Mesendoderm (in vitro differentiated cells): Measurements from ENCODE around the gene UBTD1.

ENCODE experiments used
- DNase-seq: peaks from one replicate; pipeline ENCODE4 v3.0.0; 2013
- H2AK5ac ChIP-seq: 2 replicates; pipeline ENCODE4 v1.6.1; 2013; ENCODE audit warnings: low read length, inconsistent platforms
- H2BK120ac ChIP-seq: 2 replicates; pipeline ENCODE4 v1.6.1; 2013; ENCODE audit warnings: low read depth, mild to moderate bottlenecking, low read length, moderate library complexity, mixed read lengths
- H2BK15ac ChIP-seq: replicated peaks from 2 replicates; pipeline ENCODE4 v1.6.1; 2013; ENCODE audit warnings: low read depth, mild to moderate bottlenecking, moderate library complexity
- H2BK5ac ChIP-seq: 2 replicates; pipeline ENCODE4 v1.6.1; 2013; ENCODE audit warnings: low read length, inconsistent platforms
- H3K18ac ChIP-seq: 2 replicates; pipeline ENCODE4 v1.6.1; 2013; ENCODE audit warnings: mild to moderate bottlenecking, low read length, mixed read lengths
- H3K23ac ChIP-seq: one replicate; pipeline ENCODE4 v1.6.1; 2013; ENCODE audit warnings: low read length
- H3K27ac ChIP-seq: 2 replicates; pipeline ENCODE4 v1.5.1; 2013; ENCODE audit warnings: low read depth, mild to moderate bottlenecking, inconsistent platforms, low read length, moderate library complexity
- H3K27me3 ChIP-seq: 2 replicates; pipeline ENCODE4 v1.6.1; 2013; ENCODE audit warnings: low read length, control low read depth, mild to moderate bottlenecking, inconsistent platforms; ENCODE audit not compliant: insufficient read depth, poor library complexity
- H3K36me3 ChIP-seq: 2 replicates; pipeline ENCODE4 v1.6.1; 2013; ENCODE audit warnings: low read length, inconsistent platforms; ENCODE audit not compliant: control insufficient read depth, insufficient read depth
- H3K4ac ChIP-seq: one replicate; pipeline ENCODE4 v1.6.1; 2013; ENCODE audit warnings: low read depth, mild to moderate bottlenecking, low read length, moderate library complexity
- H3K4me1 ChIP-seq: 2 replicates; pipeline ENCODE4 v1.6.1; 2013; ENCODE audit warnings: low read depth, low read length, inconsistent platforms; ENCODE audit not compliant: control insufficient read depth
- H3K4me2 ChIP-seq: 2 replicates; pipeline ENCODE4 v1.6.1; 2013; ENCODE audit warnings: low read length
- H3K4me3 ChIP-seq: 2 replicates; pipeline ENCODE4 v1.5.1; 2013; ENCODE audit warnings: mild to moderate bottlenecking, low read length
- H3K56ac ChIP-seq: one replicate; pipeline ENCODE4 v1.6.1; 2013; ENCODE audit warnings: low read length
- H3K79me1 ChIP-seq: 2 replicates; pipeline ENCODE4 v1.6.1; 2013; ENCODE audit warnings: low read length, inconsistent platforms
- H3K79me2 ChIP-seq: 2 replicates; pipeline ENCODE4 v1.6.1; 2013; ENCODE audit warnings: mild to moderate bottlenecking, low read length; ENCODE audit not compliant: control insufficient read depth, insufficient read depth
- H3K9ac ChIP-seq: 2 replicates; pipeline ENCODE4 v1.6.1; 2013; ENCODE audit warnings: low read length, inconsistent platforms
- H4K5ac ChIP-seq: one replicate; pipeline ENCODE4 v1.6.1; 2013; ENCODE audit warnings: low read length
- H4K8ac ChIP-seq: one replicate; pipeline ENCODE4 v1.6.1; 2013; ENCODE audit warnings: low read depth, mild to moderate bottlenecking, control low read depth, low read length, moderate library complexity
- WGBS: extraction: QIAGEN DNeasy Blood & Tissue Kit; methylation state at CpG from one replicate; pipeline ENCODE4 v1.1.7; 2013; ENCODE audit warnings: low lambda C conversion rate, missing lambda C conversion rate; ENCODE audit not compliant: insufficient coverage; ENCODE audit errors: extremely low coverage; 5-methylcytosine and 5-hydroxymethylcytosine counted together

Gene UBTD1

GRCh38 chr10:97537186-97537869, 38.6 kb downstream of the UBTD1 start:
- Histone ChIP-seq H3K9ac (no peak overlapping the region), H4K5ac (no peak overlapping the region), H3K36me3 (no peaks in the 10 kb centered on the region), H2BK15ac (no peak overlapping the region), H3K4ac (no peak overlapping the region), H3K4me1 (peaks cover 6% of the 10 kb centered on the region), H3K27me3 (no peaks in the 10 kb centered on the region), H3K79me2 (no peaks in the 10 kb centered on the region), H3K23ac (no peak overlapping the region), H2BK120ac (no peak overlapping the region), H3K27ac (no peak overlapping the region), H3K4me2 (no peak overlapping the region), H3K56ac (peak overlapping the region; percentile 40), H3K4me3 (no peak overlapping the region), H3K18ac (no peak overlapping the region), H2AK5ac (no peak overlapping the region), H2BK5ac (no peak overlapping the region), H4K8ac (no peak overlapping the region), H3K79me1 (peaks cover 8% of the 10 kb centered on the region)
- DNase-seq, result no peak
- no CpG with 5 or more reads among the region's 5 CpGs for WGBS

- WGBS, result no CpG with 5 or more reads among the region's 4 CpGs
- Histone ChIP-seq H3K18ac (no peak overlapping the region), H2BK120ac (no peak overlapping the region), H2AK5ac (no peak overlapping the region), H3K23ac (no peak overlapping the region), H3K4ac (no peak overlapping the region), H3K4me1 (peaks cover 7% of the 10 kb centered on the region), H4K5ac (no peak overlapping the region), H3K9ac (no peak overlapping the region), H3K79me2 (no peaks in the 10 kb centered on the region), H3K36me3 (no peaks in the 10 kb centered on the region), H3K79me1 (peaks cover 8% of the 10 kb centered on the region), H3K4me2 (no peak overlapping the region), H3K27me3 (no peaks in the 10 kb centered on the region), H3K4me3 (no peak overlapping the region), H4K8ac (no peak overlapping the region), H2BK5ac (no peak overlapping the region), H2BK15ac (no peak overlapping the region), H3K27ac (no peak overlapping the region), H3K56ac (peak overlapping the region; percentile 22)
- no peak for DNase-seq
Measured at GRCh38 chr10:97538411-97538810, 39.7 kb downstream of the UBTD1 start.

GRCh38 chr10:97538839-97539238, 40.1 kb downstream of the UBTD1 start:
- H3K4me2 ChIP-seq, result no peak overlapping the region
- no peak overlapping the region for H3K4ac ChIP-seq
- H3K18ac ChIP-seq, result no peak overlapping the region
- no peaks in the 10 kb centered on the region for H3K27me3 ChIP-seq
- no peak overlapping the region for H3K23ac ChIP-seq
- H3K56ac ChIP-seq, result no peak overlapping the region
- H3K36me3 ChIP-seq, result no peaks in the 10 kb centered on the region
- no peak overlapping the region for H3K9ac ChIP-seq
- WGBS, result no CpG with 5 or more reads among the region's 4 CpGs
- no peak overlapping the region for H2BK15ac ChIP-seq
- H2BK5ac ChIP-seq, result no peak overlapping the region
- no peaks in the 10 kb centered on the region for H3K79me2 ChIP-seq
- peaks cover 8% of the 10 kb centered on the region for H3K79me1 ChIP-seq
- H4K5ac ChIP-seq, result no peak overlapping the region
- no peak overlapping the region for H2AK5ac ChIP-seq
- no peak overlapping the region for H4K8ac ChIP-seq
- DNase-seq, result no peak
- no peak overlapping the region for H2BK120ac ChIP-seq
- peaks cover 7% of the 10 kb centered on the region for H3K4me1 ChIP-seq
- H3K4me3 ChIP-seq, result no peak overlapping the region
- H3K27ac ChIP-seq, result no peak overlapping the region

GRCh38 chr10:97539523-97540200, 40.9 kb downstream of the UBTD1 start:
- H3K79me2 ChIP-seq, result no peaks in the 10 kb centered on the region
- no peak overlapping the region for H3K23ac ChIP-seq
- DNase-seq, result peak; percentile 96

GRCh38 chr10:97540669-97541500, 42.2 kb downstream of the UBTD1 start:
- Histone ChIP-seq H3K4me2 (no peak overlapping the region), H3K9ac (no peak overlapping the region), H2BK15ac (no peak overlapping the region), H3K23ac (peak overlapping the region; percentile 1), H3K56ac (peak overlapping the region; percentile 60), H4K5ac (no peak overlapping the region), H3K4me1 (peaks cover 7% of the 10 kb centered on the region), H3K27me3 (no peaks in the 10 kb centered on the region), H2BK120ac (no peak overlapping the region), H4K8ac (no peak overlapping the region), H3K79me2 (no peaks in the 10 kb centered on the region), H2AK5ac (peak overlapping the region; percentile 78), H3K18ac (no peak overlapping the region), H3K4me3 (no peak overlapping the region), H3K4ac (no peak overlapping the region), H3K27ac (no peak overlapping the region), H3K36me3 (no peaks in the 10 kb centered on the region), H3K79me1 (peaks cover 8% of the 10 kb centered on the region), H2BK5ac (no peak overlapping the region)
- DNase-seq, result peak; percentile 63
- no CpG with 5 or more reads among the region's 14 CpGs for WGBS

More at GRCh38 chr10:97539523-97540200, 40.9 kb downstream of the UBTD1 start:
- Histone ChIP-seq H3K4ac (no peak overlapping the region), H3K4me1 (peaks cover 7% of the 10 kb centered on the region), H3K9ac (no peak overlapping the region), H3K36me3 (no peaks in the 10 kb centered on the region), H2BK15ac (no peak overlapping the region), H4K5ac (no peak overlapping the region), H4K8ac (no peak overlapping the region), H3K4me2 (no peak overlapping the region), H2BK120ac (no peak overlapping the region), H2BK5ac (no peak overlapping the region), H3K56ac (peak overlapping the region; percentile 61), H3K27ac (no peak overlapping the region), H3K18ac (no peak overlapping the region), H3K4me3 (no peak overlapping the region), H3K27me3 (no peaks in the 10 kb centered on the region), H3K79me1 (peaks cover 8% of the 10 kb centered on the region), H2AK5ac (no peak overlapping the region)
- WGBS, result no CpG with 5 or more reads among the region's 6 CpGs
